Vagina (tissue), 2 donors: ENCODE results near the gene MYZAP. TPM values are rescaled to one million over a fixed set of nuclear protein-coding genes. Genes with fewer than 3 reads are reported as not detected.
A peak's percentile ranks its signal among the peaks of the same experiment; 100 is the strongest.

Experiments used
- DNase-seq, 2 donors: peaks; one replicate each; pipeline ENCODE4 v3.0.0-alpha.2; 2017; ENCODE audit errors: extremely low spot score in 2 of 2
- H3K27ac ChIP-seq: fragments of 200-600 bp; sonication (generic); one replicate; pipeline ENCODE4 v1.5.1; 2019
- H3K27me3 ChIP-seq: fragments of 200-600 bp; sonication (generic); one replicate; pipeline ENCODE4 v1.5.1; 2019
- H3K36me3 ChIP-seq, 2 donors: fragments of 200-600 bp; sonication (generic); one replicate each; pipeline ENCODE4 v1.5.1; 2017 to 2019
- H3K4me1 ChIP-seq: fragments of 200-600 bp; sonication (generic); one replicate; pipeline ENCODE4 v1.5.1; 2019
- H3K4me3 ChIP-seq, 2 donors: fragments of 200-600 bp; sonication (generic); 1 replicate in 1 of 2; 2 replicates in 1 of 2; pipeline ENCODE4 v1.5.1; 2016 to 2019
- H3K9me3 ChIP-seq: fragments of 200-600 bp; sonication (generic); one replicate; pipeline ENCODE4 v1.5.1; 2019
- POLR2A ChIP-seq, 2 donors: fragments of 450-650 bp; IDR thresholded peaks; one replicate each; pipeline ENCODE4 v1.6.1; 2017; ENCODE audit warnings: antibody characterized with exemption in 2 of 2, mild to moderate bottlenecking in 2 of 2, moderate library complexity in 2 of 2
- POLR2AphosphoS5 ChIP-seq, 2 donors: sonication (generic); formaldehyde crosslinking; IDR thresholded peaks; one replicate each; pipeline ENCODE4 v1.9.0; 2017; ENCODE audit warnings: antibody characterized with exemption in 2 of 2, mild to moderate bottlenecking in 2 of 2, low read depth in 1 of 2; ENCODE audit not compliant: insufficient read depth in 1 of 2
- intact Hi-C: fragments of 100-400 bp; cut with DNase I; formaldehyde crosslinking; loops from one replicate; pipeline ENCODE4 v1.15.1; 2023
- total RNA-seq: library from RNA; depleted of rRNA; stranded (reverse); fragments of >200 nt; gene quantifications from one replicate; pipeline ENCODE4 v1.2.3, GENCODE V29; 2016
- TF ChIP-seq, protein P1 (sequence below), 3 experiments: fragments of 450-650 bp in 2 of 3; fragments of 200-600 bp in 1 of 3; sonication (generic) in 1 of 3; IDR thresholded peaks; one replicate each; pipeline ENCODE4 v1.5.1; 2017 to 2019; ENCODE audit warnings: antibody characterized with exemption in 3 of 3, mild to moderate bottlenecking in 2 of 3, moderate library complexity in 2 of 3

MYZAP gene
- total RNA-seq, 1 donor from 2014 or later = 15.2 TPM

DNA sequence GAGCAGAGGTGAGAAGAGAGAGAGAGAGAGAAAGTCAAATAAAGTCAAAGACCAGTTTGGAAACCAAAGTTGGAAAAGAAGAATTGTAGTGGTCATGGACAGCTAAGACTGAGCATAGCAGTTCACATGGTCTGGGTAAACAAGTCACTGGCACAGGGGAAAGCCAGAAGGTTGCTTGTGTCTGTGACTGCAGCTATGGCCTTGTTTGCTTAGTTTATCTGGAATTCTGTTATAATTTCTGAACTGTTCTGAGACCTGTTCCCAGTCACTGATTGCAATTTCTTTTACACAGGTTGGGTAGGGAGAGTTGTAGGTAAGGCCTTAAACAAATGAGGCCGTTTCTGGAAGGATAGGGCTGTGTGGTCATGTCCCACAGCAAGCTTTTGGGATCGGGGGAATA lies 43.4 kb upstream of the MYZAP start:
- Histone ChIP-seq H3K27ac (no peak overlapping the region), H3K4me1 (peaks cover 27% of the 10 kb centered on the region), H3K4me3 (no peak overlapping the region), H3K27me3 (no peaks in the 10 kb centered on the region), H3K9me3 (no peaks in the 10 kb centered on the region), H3K36me3 (peaks cover 0 to 17% of the 10 kb centered on the region in 2 donors)
- DNase-seq = no peak
- no peak for TF ChIP-seq POLR2AphosphoS5 (IDR thresholded peaks at IDR 0.05; ENCODE audit: insufficient read depth in 1 of 2, low read depth in 1 of 2)
- no peak for TF ChIP-seq POLR2A (IDR thresholded peaks at IDR 0.05)
- TF ChIP-seq, protein P1, sequence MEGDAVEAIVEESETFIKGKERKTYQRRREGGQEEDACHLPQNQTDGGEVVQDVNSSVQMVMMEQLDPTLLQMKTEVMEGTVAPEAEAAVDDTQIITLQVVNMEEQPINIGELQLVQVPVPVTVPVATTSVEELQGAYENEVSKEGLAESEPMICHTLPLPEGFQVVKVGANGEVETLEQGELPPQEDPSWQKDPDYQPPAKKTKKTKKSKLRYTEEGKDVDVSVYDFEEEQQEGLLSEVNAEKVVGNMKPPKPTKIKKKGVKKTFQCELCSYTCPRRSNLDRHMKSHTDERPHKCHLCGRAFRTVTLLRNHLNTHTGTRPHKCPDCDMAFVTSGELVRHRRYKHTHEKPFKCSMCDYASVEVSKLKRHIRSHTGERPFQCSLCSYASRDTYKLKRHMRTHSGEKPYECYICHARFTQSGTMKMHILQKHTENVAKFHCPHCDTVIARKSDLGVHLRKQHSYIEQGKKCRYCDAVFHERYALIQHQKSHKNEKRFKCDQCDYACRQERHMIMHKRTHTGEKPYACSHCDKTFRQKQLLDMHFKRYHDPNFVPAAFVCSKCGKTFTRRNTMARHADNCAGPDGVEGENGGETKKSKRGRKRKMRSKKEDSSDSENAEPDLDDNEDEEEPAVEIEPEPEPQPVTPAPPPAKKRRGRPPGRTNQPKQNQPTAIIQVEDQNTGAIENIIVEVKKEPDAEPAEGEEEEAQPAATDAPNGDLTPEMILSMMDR (IDR thresholded peaks at IDR 0.05) = no peak
- intact Hi-C loops = no loop called here

DNA sequence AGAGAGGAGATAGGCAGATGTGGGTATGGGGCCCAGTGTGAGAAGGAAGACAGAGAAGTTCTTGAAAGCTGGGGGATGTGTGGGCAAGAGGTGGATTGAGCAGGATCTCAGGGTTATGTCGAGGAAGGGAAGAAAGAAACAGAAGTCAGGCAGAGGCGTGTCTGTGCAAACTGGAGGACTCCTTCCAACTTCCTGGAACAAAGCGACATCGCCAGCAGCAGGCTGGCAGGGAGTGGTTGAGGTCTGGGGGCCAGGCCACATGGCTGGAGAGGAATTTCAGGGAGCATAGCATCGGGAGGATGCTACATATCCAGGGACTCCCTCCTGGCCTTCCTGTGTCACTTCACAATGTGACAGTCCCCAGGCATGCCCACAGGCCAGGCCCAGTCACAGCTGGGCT lies 42.9 kb upstream of the MYZAP start:
- H3K4me3 ChIP-seq = no peak overlapping the region
- DNase-seq = no peak
- H3K9me3 ChIP-seq = no peaks in the 10 kb centered on the region
- H3K36me3 ChIP-seq = peaks cover 0 to 17% of the 10 kb centered on the region in 2 donors
- TF ChIP-seq POLR2AphosphoS5 (IDR thresholded peaks at IDR 0.05; ENCODE audit: insufficient read depth in 1 of 2, low read depth in 1 of 2) (no peak), POLR2A (IDR thresholded peaks at IDR 0.05) (no peak)
- TF ChIP-seq, protein P1 (IDR thresholded peaks at IDR 0.05) = no peak
- no peaks in the 10 kb centered on the region for H3K27me3 ChIP-seq
- no peak overlapping the region for H3K27ac ChIP-seq
- H3K4me1 ChIP-seq = peaks cover 27% of the 10 kb centered on the region
- intact Hi-C loops = no loop called here

DNA sequence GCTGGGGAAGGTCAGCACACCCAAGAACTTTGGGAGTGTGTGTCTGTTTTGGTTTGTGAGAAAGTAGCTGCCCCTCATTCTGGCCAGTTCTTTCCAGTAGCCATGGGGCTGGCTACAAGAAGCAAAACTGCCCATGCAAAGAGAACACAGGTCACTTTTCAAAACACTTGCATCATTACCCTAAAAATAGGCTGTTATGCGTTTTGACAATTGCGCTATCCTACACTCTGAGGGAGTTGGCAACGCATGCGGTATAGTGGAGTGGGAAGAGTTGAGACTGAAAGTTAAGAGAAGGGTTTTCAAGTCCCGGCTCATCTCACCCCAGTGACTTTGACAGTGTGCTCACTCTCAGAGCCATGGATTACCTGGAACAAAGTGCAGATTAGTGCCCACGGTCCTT lies 41.8 kb upstream of the MYZAP start:
- H3K36me3 ChIP-seq = peaks cover 0 to 11% of the 10 kb centered on the region in 2 donors
- TF ChIP-seq POLR2A (IDR thresholded peaks at IDR 0.05) = no peak
- TF ChIP-seq, protein P1 (IDR thresholded peaks at IDR 0.05) = no peak
- TF ChIP-seq POLR2AphosphoS5 (IDR thresholded peaks at IDR 0.05; ENCODE audit: insufficient read depth in 1 of 2, low read depth in 1 of 2) = no peak
- intact Hi-C loops = no loop called here
- no peak overlapping the region for H3K4me3 ChIP-seq
- no peaks in the 10 kb centered on the region for H3K27me3 ChIP-seq
- H3K4me1 ChIP-seq = peaks cover 35% of the 10 kb centered on the region
- H3K9me3 ChIP-seq = no peaks in the 10 kb centered on the region
- H3K27ac ChIP-seq = no peak overlapping the region
- no peak for DNase-seq

DNA sequence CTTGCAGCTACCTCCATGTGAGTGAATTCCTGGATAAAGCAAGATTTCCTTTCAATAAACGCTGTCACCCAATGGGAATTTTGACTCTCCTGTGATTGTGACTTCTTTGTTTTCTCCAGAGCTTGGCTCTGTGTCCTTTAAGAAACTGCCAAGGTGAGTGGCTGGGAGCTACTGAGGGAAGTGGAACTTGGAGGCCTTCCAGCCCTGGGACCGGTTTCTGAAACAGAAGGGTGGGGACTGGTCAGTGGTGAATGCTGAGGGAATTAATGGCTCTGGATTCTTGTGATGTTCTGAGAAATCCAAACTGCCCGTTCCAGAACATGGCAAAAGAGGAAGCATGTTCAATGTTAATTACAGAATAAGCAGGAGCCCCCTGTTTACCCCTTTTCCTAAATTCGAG lies 41.1 kb upstream of the MYZAP start:
- no peak overlapping the region for H3K4me3 ChIP-seq
- no peaks in the 10 kb centered on the region for H3K27me3 ChIP-seq
- peak overlapping the region; percentile 3 for H3K27ac ChIP-seq
- no peak for TF ChIP-seq POLR2A (IDR thresholded peaks at IDR 0.05)
- H3K9me3 ChIP-seq = no peaks in the 10 kb centered on the region
- no peak for DNase-seq
- H3K36me3 ChIP-seq = peaks cover 0 to 7% of the 10 kb centered on the region in 2 donors
- peaks cover 40% of the 10 kb centered on the region for H3K4me1 ChIP-seq
- intact Hi-C loops = no loop called here

DNA sequence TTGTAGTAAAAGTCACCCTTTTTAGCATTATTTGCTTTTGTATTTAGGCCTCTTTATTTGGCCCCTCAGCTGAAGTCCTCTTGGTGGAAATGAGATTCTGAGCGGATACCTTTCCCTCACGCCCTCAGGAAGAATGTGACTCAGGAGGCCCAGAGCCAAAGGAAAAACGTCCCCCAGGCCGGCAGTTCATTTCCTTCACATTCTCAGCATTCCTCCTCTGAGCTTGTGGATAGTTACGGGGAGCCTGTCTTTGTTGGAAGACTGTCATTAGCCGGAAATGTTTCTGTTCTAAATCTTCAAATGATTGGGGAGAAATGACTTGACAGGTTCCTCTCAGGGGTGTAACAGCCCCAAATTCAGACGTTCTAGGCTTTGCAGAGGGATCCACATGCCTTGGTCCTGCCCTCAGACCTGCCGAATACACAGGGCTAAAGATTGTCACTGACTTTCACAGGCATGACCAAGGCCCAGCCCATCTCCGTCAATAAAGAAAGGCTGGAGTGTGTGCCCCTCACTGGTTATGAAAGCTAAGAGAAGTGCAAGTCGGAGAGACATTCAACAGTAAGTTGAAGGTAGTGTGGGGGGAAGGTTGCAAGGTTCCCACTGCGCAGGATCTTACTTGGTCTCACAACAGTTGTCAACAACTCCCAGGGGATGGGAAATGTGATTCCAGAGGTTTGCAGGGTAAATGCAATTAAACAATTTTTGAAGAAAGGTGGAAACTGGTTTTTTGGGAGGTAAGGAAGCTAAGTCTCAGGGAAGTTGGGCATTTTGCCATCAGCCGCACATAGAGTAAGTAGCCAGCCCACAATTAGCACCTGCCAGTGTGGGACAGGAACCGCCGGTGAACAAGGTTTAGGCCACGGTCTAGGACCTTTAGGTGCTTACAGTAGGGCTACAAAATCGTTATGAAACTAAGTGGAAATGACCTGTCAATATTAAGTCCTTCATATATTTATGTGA lies 39.7 kb upstream of the MYZAP start:
- H3K4me1 ChIP-seq = peaks cover 40% of the 10 kb centered on the region
- no peaks in the 10 kb centered on the region for H3K27me3 ChIP-seq
- DNase-seq = no peak
- TF ChIP-seq POLR2A (IDR thresholded peaks at IDR 0.05) (no peak), POLR2AphosphoS5 (IDR thresholded peaks at IDR 0.05; ENCODE audit: insufficient read depth in 1 of 2, low read depth in 1 of 2) (peak in 1 of 2 donors; percentile 38)
- peaks cover 0 to 7% of the 10 kb centered on the region in 2 donors for H3K36me3 ChIP-seq
- H3K27ac ChIP-seq = peak overlapping the region; percentile 3
- no peaks in the 10 kb centered on the region for H3K9me3 ChIP-seq
- H3K4me3 ChIP-seq = no peak overlapping the region
- intact Hi-C loops = no loop called here
